Gastrocnemius medialis (tissue), 4 donors: ENCODE data around the gene CDH4. TPM values are rescaled to one million over a fixed set of nuclear protein-coding genes. Genes with fewer than 3 reads are reported as not detected.

Experiments
- ATAC-seq, 2 donors: fragments of 150-250 bp; one replicate each; pipeline ENCODE4 v1.9.1; 2016
- DNase-seq, 2 donors: peaks; one replicate each; pipeline ENCODE4 v3.0.0-alpha.2; 2019
- H3K27ac ChIP-seq, 4 donors: fragments of 200-600 bp; sonication (generic); 1 replicate in 1 of 4; 2 replicates in 3 of 4; pipeline ENCODE4 v1.5.1; 2016 to 2018; ENCODE audit warnings: mild to moderate bottlenecking in 2 of 4, moderate library complexity in 1 of 4
- H3K27me3 ChIP-seq, 3 donors: fragments of 200-600 bp; sonication (generic) in 2 of 3; 1 replicate in 1 of 3; 2 replicates in 2 of 3; pipeline versions ENCODE4 v1.5.1 to v1.6.0; 2016 to 2019; ENCODE audit warnings: mild to moderate bottlenecking in 1 of 3, moderate library complexity in 1 of 3
- H3K36me3 ChIP-seq, 2 donors: fragments of 200-600 bp; sonication (generic) in 1 of 2; one replicate each; pipeline ENCODE4 v1.5.1; 2017 to 2018
- H3K4me1 ChIP-seq, 2 donors: fragments of 200-600 bp; sonication (generic) in 1 of 2; one replicate each; pipeline ENCODE4 v1.5.1; 2016 to 2017; ENCODE audit warnings: mild to moderate bottlenecking in 2 of 2
- H3K4me3 ChIP-seq, 4 donors: fragments of 200-600 bp; sonication (generic) in 3 of 4; 1 replicate in 1 of 4; 2 replicates in 3 of 4; pipeline ENCODE4 v1.5.1; 2016 to 2019; ENCODE audit warnings: mild to moderate bottlenecking in 2 of 4
- H3K9me3 ChIP-seq, 3 donors: fragments of 200-600 bp; sonication (generic) in 2 of 3; 1 replicate in 1 of 3; 2 replicates in 2 of 3; pipeline ENCODE4 v1.5.1; 2016 to 2019
- POLR2A ChIP-seq, 2 donors: fragments of 450-650 bp; IDR thresholded peaks; one replicate each; pipeline ENCODE4 v1.6.1; 2017; ENCODE audit warnings: antibody characterized with exemption in 2 of 2, mild to moderate bottlenecking in 2 of 2, moderate library complexity in 2 of 2
- in situ Hi-C, 4 donors: fragments of 200-750 bp; cut with MboI; loops; one replicate each; pipeline versions ENCODE4 v1.15.0 to v1.8.0; 2017; ENCODE audit warnings: low sequenced_read_pairs in 4 of 4
- intact Hi-C: fragments of 100-400 bp; cut with DNase I; formaldehyde crosslinking; loops from one replicate; pipeline ENCODE4 v1.15.1; 2023; ENCODE audit warnings: low total_unique reads
- total RNA-seq, 4 donors: library from RNA; depleted of rRNA; stranded (reverse); fragments of >200 nt; gene quantifications; one replicate each; pipeline versions ENCODE4 v1.1.0 to v1.2.3, GENCODE V29; 2016
- TF ChIP-seq, protein P1 (sequence below), 5 experiments: fragments of 450-650 bp in 3 of 5; fragments of 200-600 bp in 2 of 5; sonication (generic) in 2 of 5; IDR thresholded peaks in 4 of 5; conservative IDR thresholded peaks in 1 of 5; 1 replicate in 4 of 5; 2 replicates in 1 of 5; pipeline ENCODE4 v1.5.1; 2016 to 2019; ENCODE audit warnings: antibody characterized with exemption in 5 of 5, mild to moderate bottlenecking in 3 of 5, moderate library complexity in 3 of 5

Gene CDH4
- total RNA-seq, 4 donors from 2014 or later = 0.38 to 1.2 (median 0.86) TPM

DNA sequence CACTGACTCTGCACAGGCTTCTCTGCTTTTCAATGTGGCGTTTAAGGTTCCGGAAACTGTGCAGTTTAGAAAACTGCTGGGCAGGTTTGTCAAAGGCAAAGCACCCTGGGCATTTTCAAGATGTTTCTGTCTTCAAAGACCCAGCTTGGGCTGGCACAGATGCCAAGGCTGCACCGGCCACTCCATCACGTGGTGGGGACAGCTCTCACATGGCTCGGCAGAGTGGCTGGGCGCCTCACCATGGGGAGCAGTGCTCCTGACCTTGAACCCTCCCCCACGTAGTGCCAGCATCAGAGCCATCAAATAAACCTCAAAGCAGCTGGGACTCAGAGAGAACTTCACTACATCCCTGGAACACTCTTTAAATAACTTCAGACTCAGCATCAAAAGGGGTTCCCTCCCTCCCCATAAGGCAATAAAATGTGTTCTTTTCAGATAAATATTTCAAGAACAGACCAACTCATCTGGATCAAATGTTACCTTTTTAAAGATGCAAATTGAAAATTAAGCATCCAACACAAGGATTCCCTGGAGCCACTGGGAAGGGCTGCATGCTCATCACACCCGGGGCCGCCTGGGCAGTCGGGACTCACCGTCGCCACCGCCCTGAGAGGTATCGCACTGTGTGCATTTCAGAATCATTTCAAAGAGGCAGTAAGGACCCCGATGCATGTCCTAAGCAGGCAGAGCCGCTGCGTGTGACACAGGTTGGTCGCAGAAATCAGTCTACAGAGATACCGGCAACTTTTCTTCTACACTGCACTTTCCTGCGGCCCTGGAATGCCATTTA, 157.1 kb downstream of the CDH4 start:
- intact Hi-C loops = no loop called here
- in situ Hi-C loops = no loop called here
- no peak for ATAC-seq

DNA sequence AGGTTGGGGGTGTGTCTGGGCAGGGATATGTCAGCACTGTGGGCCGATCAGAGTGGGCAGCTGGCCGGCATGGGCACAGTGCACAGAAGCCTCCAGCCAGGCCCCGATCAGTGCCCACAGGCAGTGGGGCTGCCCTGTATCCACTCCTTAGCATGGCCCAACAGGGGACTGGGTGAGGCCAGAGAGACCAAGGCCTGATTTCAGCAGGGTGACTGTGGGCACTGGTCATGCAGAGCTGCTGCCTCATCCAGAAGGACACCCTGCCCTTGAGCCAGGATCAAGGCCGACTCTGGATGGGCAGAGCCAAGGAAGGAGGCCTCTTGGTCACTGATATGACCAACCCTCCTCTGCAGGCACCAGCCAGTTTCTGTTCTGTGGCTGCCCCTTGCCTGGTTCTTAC, 159.7 kb downstream of the CDH4 start:
- intact Hi-C loops (no loop called here), in situ Hi-C loops (no loop called here)
- Histone ChIP-seq H3K9me3 (no peaks in the 10 kb centered on the region), H3K36me3 (no peaks in the 10 kb centered on the region), H3K4me3 (no peak overlapping the region), H3K27ac (no peak overlapping the region), H3K4me1 (no peaks in the 10 kb centered on the region), H3K27me3 (no peaks in the 10 kb centered on the region)
- no peak for ATAC-seq
- DNase-seq = no peak
- no peak for TF ChIP-seq POLR2A (IDR thresholded peaks at IDR 0.05)
- TF ChIP-seq, protein P1, sequence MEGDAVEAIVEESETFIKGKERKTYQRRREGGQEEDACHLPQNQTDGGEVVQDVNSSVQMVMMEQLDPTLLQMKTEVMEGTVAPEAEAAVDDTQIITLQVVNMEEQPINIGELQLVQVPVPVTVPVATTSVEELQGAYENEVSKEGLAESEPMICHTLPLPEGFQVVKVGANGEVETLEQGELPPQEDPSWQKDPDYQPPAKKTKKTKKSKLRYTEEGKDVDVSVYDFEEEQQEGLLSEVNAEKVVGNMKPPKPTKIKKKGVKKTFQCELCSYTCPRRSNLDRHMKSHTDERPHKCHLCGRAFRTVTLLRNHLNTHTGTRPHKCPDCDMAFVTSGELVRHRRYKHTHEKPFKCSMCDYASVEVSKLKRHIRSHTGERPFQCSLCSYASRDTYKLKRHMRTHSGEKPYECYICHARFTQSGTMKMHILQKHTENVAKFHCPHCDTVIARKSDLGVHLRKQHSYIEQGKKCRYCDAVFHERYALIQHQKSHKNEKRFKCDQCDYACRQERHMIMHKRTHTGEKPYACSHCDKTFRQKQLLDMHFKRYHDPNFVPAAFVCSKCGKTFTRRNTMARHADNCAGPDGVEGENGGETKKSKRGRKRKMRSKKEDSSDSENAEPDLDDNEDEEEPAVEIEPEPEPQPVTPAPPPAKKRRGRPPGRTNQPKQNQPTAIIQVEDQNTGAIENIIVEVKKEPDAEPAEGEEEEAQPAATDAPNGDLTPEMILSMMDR (IDR thresholded peaks at IDR 0.05 in 4 of 5, conservative IDR thresholded peaks at IDR 0.05 in 1 of 5) = no peak

More for the DNA sequence above, 157.1 kb downstream of the CDH4 start:
- no peaks in the 10 kb centered on the region for H3K27me3 ChIP-seq
- H3K27ac ChIP-seq = no peak overlapping the region
- H3K9me3 ChIP-seq = no peaks in the 10 kb centered on the region
- no peak overlapping the region for H3K4me3 ChIP-seq
- TF ChIP-seq POLR2A (IDR thresholded peaks at IDR 0.05) = no peak
- TF ChIP-seq, protein P1 (IDR thresholded peaks at IDR 0.05 in 4 of 5, conservative IDR thresholded peaks at IDR 0.05 in 1 of 5) = no peak
- no peaks in the 10 kb centered on the region for H3K4me1 ChIP-seq
- H3K36me3 ChIP-seq = no peaks in the 10 kb centered on the region
- no peak for DNase-seq

DNA sequence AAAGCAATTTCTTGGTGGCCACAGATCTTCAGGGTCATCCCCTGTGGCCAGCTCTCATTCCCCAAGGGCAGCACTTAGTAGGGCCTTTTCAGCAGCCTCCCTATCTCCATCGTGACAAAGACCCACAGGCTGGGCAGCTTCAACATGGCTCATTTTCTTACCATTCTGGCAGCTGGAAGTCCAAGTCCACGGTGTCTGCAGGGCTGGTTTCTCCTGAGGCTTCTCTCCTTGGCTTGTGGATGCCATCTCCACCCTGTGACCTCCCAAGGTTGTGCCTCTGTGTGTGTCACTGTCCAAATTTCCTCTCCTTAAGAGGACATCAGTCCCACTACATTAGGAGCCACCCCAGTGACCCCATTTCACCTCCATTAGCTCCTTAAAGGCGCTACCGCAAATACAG, 161.7 kb downstream of the CDH4 start:
- Histone ChIP-seq H3K4me1 (no peaks in the 10 kb centered on the region), H3K36me3 (no peaks in the 10 kb centered on the region), H3K9me3 (no peaks in the 10 kb centered on the region), H3K27ac (no peak overlapping the region), H3K27me3 (no peaks in the 10 kb centered on the region), H3K4me3 (no peak overlapping the region)
- DNase-seq (no peak), ATAC-seq (no peak)
- TF ChIP-seq, protein P1 (IDR thresholded peaks at IDR 0.05 in 4 of 5, conservative IDR thresholded peaks at IDR 0.05 in 1 of 5) = no peak
- no peak for TF ChIP-seq POLR2A (IDR thresholded peaks at IDR 0.05)
- intact Hi-C loops = no loop called here
- in situ Hi-C loops = no loop called here

DNA sequence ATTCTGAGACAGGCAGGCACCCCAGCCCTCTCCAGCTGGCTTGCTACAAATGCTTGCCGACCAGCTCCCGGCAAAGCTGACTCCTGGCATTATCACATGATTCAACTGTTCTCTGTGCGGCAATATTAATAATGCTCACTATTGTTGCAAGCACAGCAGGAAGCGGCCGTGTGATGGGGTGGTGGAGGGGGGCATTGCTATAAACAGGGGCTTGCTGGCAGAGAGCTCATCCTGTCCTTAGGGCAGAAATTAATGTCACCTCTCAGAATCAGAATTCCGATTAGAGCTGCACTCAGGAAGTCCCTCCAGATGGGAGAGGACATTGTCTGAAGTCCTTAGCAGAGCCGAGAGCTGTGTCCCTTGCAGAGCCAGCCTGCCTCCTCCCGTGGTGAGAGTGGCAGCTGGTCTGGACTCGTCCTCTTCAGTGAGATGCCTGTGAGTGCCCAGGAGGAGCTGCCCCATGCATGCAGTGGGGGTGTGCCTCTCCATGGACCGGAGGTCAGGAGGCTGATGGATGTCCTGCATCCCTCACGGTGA, 162.5 kb downstream of the CDH4 start:
- in situ Hi-C loops = no loop called here
- Histone ChIP-seq H3K4me1 (no peaks in the 10 kb centered on the region), H3K27ac (no peak overlapping the region), H3K4me3 (no peak overlapping the region), H3K36me3 (no peaks in the 10 kb centered on the region), H3K9me3 (no peaks in the 10 kb centered on the region), H3K27me3 (no peaks in the 10 kb centered on the region)
- no peak for DNase-seq
- intact Hi-C loops = no loop called here
- TF ChIP-seq POLR2A (IDR thresholded peaks at IDR 0.05) = no peak
- TF ChIP-seq, protein P1 (IDR thresholded peaks at IDR 0.05 in 4 of 5, conservative IDR thresholded peaks at IDR 0.05 in 1 of 5) = no peak
- ATAC-seq = no peak
